Measurements from ENCODE around the gene DSN1.

GRCh38 chr20:36794116-36794474 is 20.5 kb upstream of the DSN1 start:
- TF ChIP-seq CTCF (conservative IDR thresholded peaks at IDR 0.05 in 1 of 2, IDR thresholded peaks at IDR 0.05 in 1 of 2; ENCODE audit: low read depth in 1 of 2, low read length in 2 of 2), result no peak
- no peak for TF ChIP-seq EZH2 (IDR thresholded peaks at IDR 0.05; ENCODE audit: low read length, missing control alignments)
